CD14-positive monocyte (primary cell): ENCODE measurements around the gene SLCO2A1. TPM values are rescaled to one million over a fixed set of nuclear protein-coding genes. Genes with fewer than 3 reads are reported as not detected.

ENCODE experiments used
- DNase-seq, 3 donors: peaks; one replicate each; pipeline ENCODE4 v3.0.0-alpha.2; 2011 to 2022
- H2AFZ ChIP-seq: 2 replicates; pipeline ENCODE4 v1.6.0; 2012; ENCODE audit warnings: mild to moderate bottlenecking, low read depth, low read length, inconsistent platforms; ENCODE audit not compliant: insufficient read depth, poor library complexity, severe bottlenecking
- H3K27ac ChIP-seq, 2 donors: 1 replicate in 1 of 2; 2 replicates in 1 of 2; pipeline ENCODE4 v1.5.1; 2012 to 2013; ENCODE audit warnings: low read length in 2 of 2, control low read depth in 1 of 2, inconsistent platforms in 1 of 2, low read depth in 1 of 2, mild to moderate bottlenecking in 1 of 2
- H3K27me3 ChIP-seq, 2 donors: one replicate each; pipeline versions ENCODE4 v1.6.0 to v1.6.1; 2011 to 2013; ENCODE audit warnings: low read length in 2 of 2; ENCODE audit not compliant: control insufficient read depth in 2 of 2, insufficient read depth in 2 of 2
- H3K36me3 ChIP-seq, 2 donors: replicated peaks in 1 of 2; 1 replicate in 1 of 2; 2 replicates in 1 of 2; pipeline versions ENCODE4 v1.5.1 to v1.6.1; 2012 to 2013; ENCODE audit warnings: low read length in 2 of 2, control low read depth in 1 of 2, inconsistent platforms in 1 of 2, mild to moderate bottlenecking in 1 of 2; ENCODE audit not compliant: insufficient read depth in 2 of 2, control insufficient read depth in 1 of 2
- H3K4me1 ChIP-seq, 2 donors: 1 replicate in 1 of 2; 2 replicates in 1 of 2; pipeline versions ENCODE4 v1.5.1 to v1.6.1; 2012 to 2013; ENCODE audit warnings: low read length in 2 of 2, control low read depth in 1 of 2, inconsistent platforms in 1 of 2, mild to moderate bottlenecking in 1 of 2, moderate library complexity in 1 of 2; ENCODE audit not compliant: insufficient read depth in 2 of 2, control insufficient read depth in 1 of 2
- H3K4me2 ChIP-seq: replicated peaks from 2 replicates; pipeline ENCODE3; 2012; ENCODE audit warnings: low read length, moderate library complexity, mild to moderate bottlenecking; ENCODE audit not compliant: poor library complexity, severe bottlenecking; ENCODE audit errors: extremely low read depth
- H3K4me3 ChIP-seq, 3 experiments: fragments of 200-600 bp in 1 of 3; sonication (generic) in 1 of 3; replicated peaks in 1 of 3; 1 replicate in 2 of 3; 2 replicates in 1 of 3; pipeline ENCODE4 v1.5.1; 2011 to 2013; ENCODE audit warnings: low read length in 3 of 3, mild to moderate bottlenecking in 3 of 3, control low read depth in 2 of 3, low read depth in 2 of 3, inconsistent platforms in 1 of 3, moderate library complexity in 1 of 3
- H3K79me2 ChIP-seq: 2 replicates; pipeline ENCODE4 v1.6.0; 2012; ENCODE audit warnings: mild to moderate bottlenecking, control low read depth, inconsistent platforms, low read length, moderate library complexity; ENCODE audit not compliant: insufficient read depth
- H3K9ac ChIP-seq: 2 replicates; pipeline ENCODE4 v1.6.0; 2017; ENCODE audit warnings: low read length, mild to moderate bottlenecking; ENCODE audit not compliant: insufficient read depth, poor library complexity, severe bottlenecking
- H3K9me3 ChIP-seq, 2 donors: replicated peaks in 1 of 2; 1 replicate in 1 of 2; 2 replicates in 1 of 2; pipeline versions ENCODE4 v1.5.1 to v1.6.1; 2012 to 2013; ENCODE audit warnings: low read length in 2 of 2, control low read depth in 1 of 2; ENCODE audit not compliant: control insufficient read depth in 1 of 2, insufficient read depth in 1 of 2
- H4K20me1 ChIP-seq: 2 replicates; pipeline ENCODE4 v1.6.0; 2012; ENCODE audit warnings: mild to moderate bottlenecking, low read length, control low read depth, moderate library complexity; ENCODE audit not compliant: insufficient read depth
- H3K27ac Mint-ChIP-seq, 7 donors: one replicate each; pipeline ENCODE4 v1.8.0; 2020; ENCODE audit warnings: mild to moderate bottlenecking in 7 of 7, mixed read lengths in 7 of 7, moderate library complexity in 6 of 7, inconsistent platforms in 2 of 7
- H3K27me3 Mint-ChIP-seq, 3 donors: one replicate each; pipeline ENCODE4 v1.8.0; 2021 to 2022; ENCODE audit warnings: low read depth in 3 of 3, mild to moderate bottlenecking in 3 of 3, mixed read lengths in 3 of 3, moderate library complexity in 3 of 3, inconsistent platforms in 1 of 3
- H3K36me3 Mint-ChIP-seq, 2 donors: one replicate each; pipeline ENCODE4 v1.8.0; 2020; ENCODE audit warnings: mixed read lengths in 2 of 2, inconsistent platforms in 1 of 2, mild to moderate bottlenecking in 1 of 2
- H3K4me1 Mint-ChIP-seq: one replicate; pipeline ENCODE4 v1.8.0; 2020; ENCODE audit warnings: mild to moderate bottlenecking, mixed read lengths
- H3K4me3 Mint-ChIP-seq, 2 donors: one replicate each; pipeline ENCODE4 v1.8.0; 2020; ENCODE audit warnings: mild to moderate bottlenecking in 2 of 2, mixed read lengths in 2 of 2, moderate library complexity in 1 of 2
- H3K9me3 Mint-ChIP-seq, 7 donors: one replicate each; pipeline ENCODE4 v1.8.0; 2020 to 2022; ENCODE audit warnings: mixed read lengths in 7 of 7, mild to moderate bottlenecking in 6 of 7, moderate library complexity in 6 of 7, inconsistent platforms in 2 of 7
- WGBS: methylation state at CpG from one replicate; pipeline ENCODE4 v1.1.5; 2013; ENCODE audit warnings: missing lambda C conversion rate; ENCODE audit not compliant: insufficient coverage; 5-methylcytosine and 5-hydroxymethylcytosine counted together
- intact Hi-C, 2 donors: fragments of 100-400 bp; cut with micrococcal nuclease; formaldehyde crosslinking; loops; one replicate each; pipeline versions ENCODE4 v1.15.0 to v1.15.1; 2023
- polyA plus RNA-seq, 3 donors: library from polyadenylated mRNA; depleted of rRNA in 1 of 3; unstranded in 2 of 3; stranded (reverse) in 1 of 3; fragments of 300-500 nt in 2 of 3; fragments of >200 nt in 1 of 3; fragmentation: Illumina TruSeq in 2 of 3; gene quantifications; 1 replicate in 2 of 3; 2 replicates in 1 of 3; pipeline ENCODE4 v1.2.3, GENCODE V29; 2012 to 2021
- TF ChIP-seq, protein P1 (sequence below): fragments of 200-600 bp; IDR thresholded peaks from one replicate; pipeline ENCODE4 v1.8.0; 2022; ENCODE audit warnings: antibody characterized with exemption, mild to moderate bottlenecking

SLCO2A1 gene
- polyA plus RNA-seq, 3 donors: 0.12 TPM; not detected in 2

DNA sequence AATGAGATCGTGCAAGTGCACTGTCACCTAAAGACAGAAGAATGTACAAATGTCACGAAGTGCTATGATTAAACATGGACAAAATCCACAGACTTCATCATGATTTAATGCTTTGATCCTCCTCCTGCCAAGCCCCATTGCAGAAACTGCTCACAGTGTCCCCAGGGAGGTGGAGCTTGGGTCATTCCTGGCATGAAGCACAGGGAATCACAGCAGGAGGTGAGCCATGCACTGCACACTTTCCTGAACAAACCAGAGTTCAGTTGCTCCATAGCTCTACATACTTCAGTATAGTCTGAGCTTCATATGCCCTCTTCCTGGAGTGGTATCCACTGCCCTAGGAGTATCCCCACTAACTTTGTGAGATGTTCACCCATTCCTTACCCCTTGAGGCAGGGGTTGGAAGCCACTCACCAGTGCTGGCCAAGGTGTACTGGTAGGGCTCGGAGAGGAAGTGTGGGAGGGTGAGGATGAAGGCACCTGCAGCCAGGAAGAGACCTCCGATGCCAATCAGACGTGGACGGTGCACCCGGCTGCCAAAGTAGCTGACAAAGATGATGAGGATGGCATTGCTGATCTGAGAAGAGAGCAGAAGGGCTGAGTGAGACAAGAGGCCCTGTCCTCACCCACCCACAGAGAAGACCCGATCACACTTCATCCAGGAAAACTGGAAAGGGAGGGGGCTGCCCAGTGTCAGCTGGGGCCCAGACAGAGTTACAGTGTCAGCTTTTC, 56.3 kb downstream of the SLCO2A1 start:
- H3K4me2 ChIP-seq: no peak overlapping the region
- H3K9ac ChIP-seq: no peak overlapping the region
- no peak overlapping the region for H3K27ac ChIP-seq
- H3K27ac Mint-ChIP-seq: no peak overlapping the region
- 94% methylated on average over 2 of the region's 8 CpGs for WGBS
- peaks cover 0 to 8% (median 2%) of the 10 kb centered on the region in 3 donors for H3K27me3 Mint-ChIP-seq
- no peaks in the 10 kb centered on the region for H3K36me3 Mint-ChIP-seq
- intact Hi-C loops: no loop called here
- H2AFZ ChIP-seq: no peak overlapping the region
- no peak overlapping the region for H3K4me3 ChIP-seq
- H3K4me1 Mint-ChIP-seq: no peaks in the 10 kb centered on the region
- no peaks in the 10 kb centered on the region for H3K79me2 ChIP-seq
- H3K4me3 Mint-ChIP-seq: no peak overlapping the region
- H4K20me1 ChIP-seq: no peaks in the 10 kb centered on the region
- H3K36me3 ChIP-seq: no peaks in the 10 kb centered on the region
- H3K4me1 ChIP-seq: no peaks in the 10 kb centered on the region
- DNase-seq: no peak
- peaks cover 0 to 10% (median 6%) of the 10 kb centered on the region in 7 donors for H3K9me3 Mint-ChIP-seq
- peaks cover 0 to 4% of the 10 kb centered on the region in 2 donors for H3K9me3 ChIP-seq
- no peaks in the 10 kb centered on the region for H3K27me3 ChIP-seq
- TF ChIP-seq, protein P1, sequence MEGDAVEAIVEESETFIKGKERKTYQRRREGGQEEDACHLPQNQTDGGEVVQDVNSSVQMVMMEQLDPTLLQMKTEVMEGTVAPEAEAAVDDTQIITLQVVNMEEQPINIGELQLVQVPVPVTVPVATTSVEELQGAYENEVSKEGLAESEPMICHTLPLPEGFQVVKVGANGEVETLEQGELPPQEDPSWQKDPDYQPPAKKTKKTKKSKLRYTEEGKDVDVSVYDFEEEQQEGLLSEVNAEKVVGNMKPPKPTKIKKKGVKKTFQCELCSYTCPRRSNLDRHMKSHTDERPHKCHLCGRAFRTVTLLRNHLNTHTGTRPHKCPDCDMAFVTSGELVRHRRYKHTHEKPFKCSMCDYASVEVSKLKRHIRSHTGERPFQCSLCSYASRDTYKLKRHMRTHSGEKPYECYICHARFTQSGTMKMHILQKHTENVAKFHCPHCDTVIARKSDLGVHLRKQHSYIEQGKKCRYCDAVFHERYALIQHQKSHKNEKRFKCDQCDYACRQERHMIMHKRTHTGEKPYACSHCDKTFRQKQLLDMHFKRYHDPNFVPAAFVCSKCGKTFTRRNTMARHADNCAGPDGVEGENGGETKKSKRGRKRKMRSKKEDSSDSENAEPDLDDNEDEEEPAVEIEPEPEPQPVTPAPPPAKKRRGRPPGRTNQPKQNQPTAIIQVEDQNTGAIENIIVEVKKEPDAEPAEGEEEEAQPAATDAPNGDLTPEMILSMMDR: no peak

DNA sequence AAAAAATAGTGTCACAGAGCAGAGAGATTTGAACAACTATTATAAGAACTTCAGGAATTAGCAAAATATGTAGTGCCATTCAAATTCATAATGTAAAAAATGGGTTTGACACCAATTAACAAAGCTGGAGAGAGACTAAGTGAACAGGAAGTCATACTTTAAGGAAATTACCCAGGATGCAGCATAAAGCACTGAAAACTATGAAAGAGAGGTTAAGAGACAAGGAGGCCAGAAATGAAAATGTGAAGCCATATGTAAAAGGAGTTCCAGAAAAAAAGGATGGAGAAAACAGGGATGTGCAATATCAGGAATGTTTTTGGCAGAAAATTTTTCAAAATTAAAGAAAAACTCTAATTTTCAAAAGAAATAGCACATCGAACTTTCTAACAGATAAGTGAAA, 57.6 kb downstream of the SLCO2A1 start:
- intact Hi-C loops: no loop called here

More for the DNA sequence above, 57.6 kb downstream of the SLCO2A1 start:
- Histone ChIP-seq H3K27me3 (no peaks in the 10 kb centered on the region), H3K79me2 (no peaks in the 10 kb centered on the region), H3K9ac (no peak overlapping the region), H2AFZ (no peak overlapping the region), H4K20me1 (no peaks in the 10 kb centered on the region), H3K9me3 (peaks cover 0 to 4% of the 10 kb centered on the region in 2 donors), H3K36me3 (no peaks in the 10 kb centered on the region), H3K4me3 (no peak overlapping the region), H3K4me2 (no peak overlapping the region), H3K27ac (no peak overlapping the region), H3K4me1 (no peaks in the 10 kb centered on the region)
- no CpG with 5 or more reads among the region's 1 CpG for WGBS
- Mint-ChIP-seq H3K4me3 (no peak overlapping the region), H3K27ac (no peak overlapping the region), H3K36me3 (no peaks in the 10 kb centered on the region), H3K4me1 (no peaks in the 10 kb centered on the region), H3K9me3 (peaks cover 0 to 10% (median 5%) of the 10 kb centered on the region in 7 donors), H3K27me3 (peaks cover 0 to 8% (median 0%) of the 10 kb centered on the region in 3 donors)
- DNase-seq: no peak
- TF ChIP-seq, protein P1: no peak
